SH-SY5Y (cell line): Measurements from ENCODE around the gene IGFBP7.

Source experiments
- GATA2 ChIP-seq: IDR thresholded peaks from 2 replicates; pipeline ENCODE4 v1.6.1; 2011; ENCODE audit warnings: mild to moderate bottlenecking, low read depth, low read length
- GATA3 ChIP-seq: IDR thresholded peaks from 2 replicates; pipeline ENCODE4 v1.6.1; 2011; ENCODE audit warnings: low read depth, mild to moderate bottlenecking, low read length, moderate library complexity

Gene IGFBP7

DNA sequence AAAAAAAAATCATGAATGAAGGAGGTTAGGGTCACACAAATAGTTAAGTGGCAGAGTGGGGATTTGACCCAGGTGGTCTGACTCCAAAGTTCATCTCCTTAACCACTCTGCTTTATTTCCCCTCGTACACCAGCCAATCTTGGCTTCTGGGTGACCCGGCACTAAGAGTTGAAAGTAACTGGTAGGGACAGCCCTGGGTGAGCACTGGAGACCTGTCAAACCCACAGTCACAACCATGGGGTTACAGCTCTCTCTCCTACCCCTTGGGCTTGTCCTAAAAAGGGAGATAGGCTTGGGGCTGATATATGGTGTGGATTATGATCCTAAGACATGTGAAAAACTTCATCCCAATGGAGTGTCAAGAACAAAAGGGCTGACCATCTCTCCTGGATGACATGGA lies 12.5 kb downstream of the IGFBP7 start:
- no peak for TF ChIP-seq GATA2
- TF ChIP-seq GATA3 = no peak

DNA sequence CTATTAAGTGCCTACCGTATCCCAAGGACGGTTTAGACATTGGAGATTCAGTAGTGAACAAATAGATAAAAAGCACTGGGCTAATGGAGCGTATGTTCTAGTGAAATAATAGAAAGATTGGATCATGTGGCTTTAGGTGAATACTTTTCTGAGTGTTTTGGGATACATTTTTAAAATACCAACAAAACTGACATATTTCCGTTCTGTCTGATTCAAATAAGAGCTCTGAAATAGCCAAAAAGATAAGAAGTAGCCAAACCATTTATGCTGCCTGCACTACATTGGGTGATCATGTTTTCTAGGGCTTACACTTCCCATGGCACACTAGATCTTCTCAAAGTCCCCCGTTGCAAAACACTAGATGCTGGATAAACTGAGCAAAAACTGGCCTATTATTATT lies 14.2 kb downstream of the IGFBP7 start:
- TF ChIP-seq GATA2 (no peak), GATA3 (no peak)

DNA sequence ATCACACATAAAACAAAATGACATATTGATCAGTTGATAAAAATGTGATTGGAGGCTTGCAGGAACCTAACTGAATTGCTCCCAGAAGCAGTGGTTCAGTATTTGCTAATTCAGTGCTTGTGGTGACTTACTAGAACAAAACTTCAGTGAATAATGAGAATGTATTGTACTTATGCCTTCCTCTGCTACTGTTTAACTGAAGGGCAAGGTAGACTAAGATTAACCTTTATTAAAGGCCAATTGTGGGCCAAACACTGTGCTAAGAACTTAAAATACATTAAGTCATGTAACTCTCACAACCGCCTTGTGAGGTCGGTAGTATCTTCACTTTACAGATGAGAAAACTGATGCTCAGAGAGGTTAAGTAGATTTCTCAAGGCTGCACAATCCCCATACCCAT lies 14.9 kb downstream of the IGFBP7 start:
- TF ChIP-seq GATA3 (no peak), GATA2 (no peak)

DNA sequence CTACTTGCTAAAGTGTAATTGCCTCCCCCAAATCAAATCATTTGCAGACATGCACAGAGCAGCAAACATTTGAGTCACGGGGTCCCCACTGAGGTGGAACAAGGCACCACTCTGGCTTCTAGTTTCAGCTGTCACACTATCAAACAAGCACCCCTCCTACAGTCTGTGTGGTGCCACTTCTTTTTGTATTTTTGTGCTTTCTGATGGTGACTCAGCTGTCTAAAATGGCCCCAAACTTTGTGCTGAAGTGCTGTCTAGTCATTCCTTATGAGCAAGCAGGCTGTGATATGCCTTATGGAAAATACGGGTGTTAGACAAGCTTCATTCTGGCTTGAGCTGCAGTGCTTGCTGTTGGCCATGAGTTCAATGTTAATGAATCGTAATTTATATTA lies 15.4 kb downstream of the IGFBP7 start:
- TF ChIP-seq GATA2 (no peak), GATA3 (no peak)

DNA sequence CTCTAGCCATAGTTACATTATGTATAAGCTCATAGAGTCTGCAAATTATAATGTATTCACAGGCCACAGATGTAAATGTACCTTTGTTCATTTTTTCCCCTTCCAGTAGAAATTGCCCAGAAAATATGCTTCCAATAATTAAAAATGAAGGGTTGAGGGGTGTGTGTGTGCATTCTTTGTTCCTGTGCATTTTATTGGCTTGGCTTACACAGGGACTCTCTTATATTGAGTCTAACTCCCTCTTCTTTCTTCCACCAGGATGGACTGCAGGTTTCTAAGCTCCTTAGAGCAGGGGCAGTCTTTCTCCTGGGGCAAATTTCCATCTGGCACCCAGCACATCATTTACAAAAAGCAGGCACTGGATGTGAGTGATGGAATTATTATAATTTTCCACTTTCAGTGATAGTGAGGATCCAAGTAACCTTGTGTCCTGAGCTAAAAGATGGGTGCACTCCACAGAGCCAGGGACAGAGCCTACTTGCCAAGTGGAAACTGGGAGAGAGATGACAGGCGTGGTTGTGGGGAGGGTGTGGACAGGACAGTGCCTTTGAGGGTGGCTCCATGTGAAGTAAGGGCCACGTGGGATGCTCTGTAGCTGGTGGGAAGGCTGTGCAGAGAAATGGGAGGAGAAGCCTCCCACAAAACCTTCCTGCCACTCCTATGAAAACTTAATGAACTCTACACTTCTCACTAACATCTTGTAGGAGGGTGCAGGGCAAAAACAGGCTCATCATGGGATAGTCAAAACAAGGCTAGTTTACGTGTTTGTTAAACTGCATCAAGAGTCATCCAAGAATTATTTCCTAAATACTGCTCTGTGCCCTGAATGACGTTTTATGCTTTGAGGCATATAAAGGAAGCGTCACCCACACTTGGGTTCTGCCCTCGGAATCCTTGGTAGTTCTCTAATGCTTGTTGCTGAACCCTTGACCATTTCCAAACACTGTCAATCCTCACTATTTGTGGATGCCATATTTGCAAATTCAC lies 16.0 kb downstream of the IGFBP7 start:
- TF ChIP-seq GATA2 (no peak), GATA3 (no peak)

DNA sequence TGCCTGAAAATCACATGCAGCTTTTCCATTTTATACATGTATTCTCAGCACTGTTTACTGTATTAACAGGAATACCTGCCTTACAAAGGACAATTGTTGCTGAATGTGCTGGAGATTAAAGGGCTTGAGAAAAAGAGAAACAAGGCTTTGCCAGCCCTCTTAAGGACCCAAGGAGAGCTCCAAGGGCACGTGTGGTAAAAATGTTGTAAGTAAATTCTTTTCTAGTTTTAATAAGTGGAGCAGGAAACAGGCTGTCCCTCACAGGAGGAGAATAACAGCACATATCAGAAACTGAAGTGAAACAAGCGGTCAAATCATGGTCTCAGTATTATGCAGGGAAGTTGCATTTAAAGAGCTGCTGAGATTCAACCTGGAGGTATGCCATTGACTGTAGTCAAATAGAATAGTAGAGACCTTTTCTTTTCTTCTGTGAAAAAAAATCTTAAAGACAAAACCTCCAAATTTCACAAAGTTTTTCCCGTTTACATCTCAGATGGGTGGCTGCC lies 18.5 kb downstream of the IGFBP7 start:
- TF ChIP-seq GATA2 (no peak), GATA3 (no peak)

DNA sequence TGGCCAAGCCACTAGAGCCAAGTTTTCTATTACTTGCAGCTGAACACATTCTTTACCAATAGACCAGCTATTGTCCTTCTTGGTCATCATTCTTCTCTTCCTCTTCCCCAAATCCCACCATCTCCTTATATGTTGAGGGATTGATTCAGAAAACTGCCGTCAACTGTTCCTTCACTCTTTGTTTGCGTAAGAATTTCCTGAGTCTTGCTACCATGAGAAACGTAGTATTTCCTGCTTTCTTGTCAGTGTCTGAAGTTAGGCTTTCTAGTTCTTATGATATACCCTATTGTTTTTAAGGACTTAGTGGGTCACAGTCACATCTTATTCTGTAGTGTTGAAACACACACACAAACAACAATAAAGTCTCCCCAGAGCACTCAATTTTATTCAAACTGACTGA lies 20.1 kb downstream of the IGFBP7 start:
- TF ChIP-seq GATA2 (no peak), GATA3 (no peak)

DNA sequence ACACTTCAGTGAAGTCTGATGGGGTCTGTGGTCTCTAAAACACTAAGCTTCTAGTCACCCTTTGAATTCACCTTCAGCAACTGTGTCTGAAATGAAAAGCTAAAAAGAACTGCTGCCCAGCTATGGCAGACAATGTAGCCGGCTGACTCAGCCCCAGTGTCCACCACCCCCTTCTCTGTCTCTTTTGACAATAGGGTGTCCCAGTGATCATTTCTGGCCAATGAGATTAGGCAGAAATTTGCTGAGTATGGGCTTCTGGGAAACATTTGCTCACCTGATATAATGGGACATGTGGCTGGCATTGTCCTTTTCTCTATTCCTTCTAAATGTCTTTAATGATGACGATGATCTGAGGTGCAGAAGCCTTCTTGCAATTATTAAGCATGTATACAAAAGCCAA lies 20.6 kb downstream of the IGFBP7 start:
- TF ChIP-seq GATA3 (no peak), GATA2 (no peak)

DNA sequence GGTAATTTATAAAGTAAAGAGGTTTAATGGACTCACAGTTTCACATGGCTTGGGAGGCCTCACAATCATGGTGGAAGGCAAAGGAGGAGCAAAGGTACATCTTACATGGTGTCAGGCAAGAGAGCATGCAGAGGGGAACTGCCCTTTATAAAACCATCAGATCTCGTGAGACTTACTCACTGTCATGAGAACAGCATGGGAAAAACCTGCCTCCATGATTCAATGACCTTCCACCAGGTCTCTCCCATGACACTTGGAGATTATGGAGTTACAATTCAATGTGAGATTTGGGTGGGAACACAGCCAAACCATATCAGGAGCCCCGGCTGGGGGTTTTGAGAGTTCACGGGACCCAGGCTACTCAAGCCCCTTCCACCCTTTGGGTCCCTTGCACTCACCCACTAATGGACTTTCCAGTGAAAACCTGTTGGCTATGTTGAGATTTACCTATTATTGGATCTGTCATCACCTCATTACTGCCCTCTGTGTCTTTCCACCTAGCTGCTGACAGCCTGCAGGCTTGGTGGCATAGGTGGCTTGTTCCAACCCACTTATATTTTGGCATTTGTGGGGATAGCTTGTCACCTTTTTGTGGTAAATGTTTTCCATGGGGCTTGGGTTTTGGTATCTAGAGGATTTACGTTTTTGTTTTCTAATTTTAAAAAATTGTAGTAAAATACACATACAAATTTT lies 24.0 kb downstream of the IGFBP7 start:
- TF ChIP-seq GATA3 = no peak
- no peak for TF ChIP-seq GATA2

DNA sequence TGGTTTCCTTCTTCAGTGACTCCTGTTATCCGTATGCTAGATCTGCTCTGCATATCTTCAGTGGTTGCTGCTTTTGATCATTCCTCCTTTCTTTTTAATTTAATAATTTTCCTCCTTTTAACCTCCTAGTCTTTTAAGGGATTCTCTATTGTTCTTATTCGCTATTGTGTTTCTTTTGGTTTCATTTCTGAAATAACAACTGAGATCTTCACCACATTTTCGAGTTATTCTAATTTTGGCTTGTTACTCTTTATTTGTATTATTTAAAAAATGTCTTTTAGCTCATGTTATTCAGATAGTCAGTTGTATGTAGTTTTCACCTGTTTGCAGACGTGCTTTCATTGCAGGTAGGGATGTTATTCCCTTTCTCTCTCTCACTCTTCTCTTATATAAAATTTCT lies 24.9 kb downstream of the IGFBP7 start:
- TF ChIP-seq GATA3 (no peak), GATA2 (no peak)

DNA sequence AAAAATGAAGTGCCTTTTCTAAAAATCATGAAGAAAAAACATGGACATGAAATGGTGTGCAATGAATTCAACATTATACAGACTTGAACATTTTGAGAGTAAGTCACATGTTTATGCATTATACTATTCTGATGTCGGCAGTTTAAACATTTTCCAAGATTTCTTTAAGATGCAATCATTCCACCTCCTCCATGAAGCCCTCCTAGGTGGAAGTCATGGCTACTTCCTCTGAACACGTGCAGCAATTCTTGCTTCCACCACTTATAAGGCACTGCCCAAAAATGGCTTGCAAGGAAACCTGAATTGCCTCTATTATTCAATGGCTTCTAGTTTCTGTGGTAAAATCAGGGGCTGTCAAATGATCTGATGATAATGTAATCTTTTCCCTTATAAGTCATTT lies 25.8 kb downstream of the IGFBP7 start:
- TF ChIP-seq GATA3 (no peak), GATA2 (no peak)

DNA sequence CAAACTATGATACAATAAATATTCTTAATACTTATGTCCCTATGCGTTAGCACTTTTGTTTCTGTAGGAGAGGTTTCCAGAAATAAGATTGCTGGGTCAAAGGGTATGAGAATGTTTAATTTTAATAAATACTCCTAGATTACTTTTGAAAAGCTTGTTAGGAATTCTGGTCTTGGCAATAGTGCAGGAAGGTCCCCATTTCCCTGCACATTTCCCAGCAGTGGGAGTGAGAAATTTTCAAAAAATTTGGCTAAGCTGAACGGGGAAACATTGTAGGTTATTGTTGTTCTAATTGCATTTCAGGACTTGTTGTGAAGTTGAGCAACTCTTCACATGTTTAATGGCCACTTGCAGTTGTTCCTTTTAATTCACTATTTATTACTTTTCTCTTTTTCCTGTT lies 27.1 kb downstream of the IGFBP7 start:
- TF ChIP-seq GATA2 = no peak
- no peak for TF ChIP-seq GATA3

DNA sequence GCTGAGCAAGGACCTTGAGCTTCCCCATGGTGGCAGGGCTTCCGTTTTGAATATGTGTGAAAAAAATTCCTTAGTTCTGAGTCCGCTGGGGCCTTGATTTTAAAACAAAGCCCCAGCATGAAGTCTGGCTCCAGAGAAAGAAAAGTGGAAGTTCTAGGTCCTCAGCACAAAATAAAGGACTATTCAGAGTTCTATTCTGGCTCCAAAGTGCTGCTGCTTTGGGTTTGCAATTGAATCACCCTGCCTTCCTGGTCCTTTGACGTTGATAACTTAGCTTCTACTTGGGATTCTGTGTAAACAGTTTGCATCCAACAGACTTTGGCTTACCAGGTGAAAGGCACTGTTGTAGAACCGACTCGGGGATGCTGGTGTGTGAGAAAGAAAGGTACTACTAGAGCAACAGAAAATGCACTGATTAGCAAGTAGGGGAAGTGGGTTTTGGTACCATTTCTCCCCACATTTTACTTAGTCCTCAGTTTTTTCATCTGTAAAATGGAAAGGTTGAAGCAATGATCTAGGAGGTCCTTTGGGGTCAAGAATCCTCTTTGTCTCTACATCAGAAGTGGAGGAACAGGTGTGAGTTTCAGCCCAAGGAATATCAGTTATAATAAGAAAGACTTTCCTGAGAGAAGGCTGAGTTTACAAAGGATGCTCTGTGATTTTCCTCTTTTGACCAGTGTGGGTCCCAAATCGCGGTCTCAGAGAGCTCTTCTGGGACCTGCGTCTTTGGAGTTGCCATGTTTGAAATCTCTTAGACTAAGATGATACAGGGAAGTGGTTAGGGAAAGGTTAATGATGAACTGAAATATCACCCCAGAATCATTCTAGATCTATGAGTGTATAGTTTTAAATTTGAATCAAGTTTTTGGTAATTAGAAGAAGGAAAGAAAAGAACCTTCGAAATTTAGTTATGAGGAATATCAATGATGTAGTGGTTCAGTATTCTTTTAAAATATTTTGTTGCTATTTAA lies 28.2 kb downstream of the IGFBP7 start:
- TF ChIP-seq GATA3 = no peak
- no peak for TF ChIP-seq GATA2
